Neural progenitor cell (in vitro differentiated cells): ENCODE results near the gene PRKX. TPM values are rescaled to one million over a fixed set of nuclear protein-coding genes. Genes with fewer than 3 reads are reported as not detected.

Source experiments
- DNase-seq: peaks from one replicate; pipeline ENCODE4 v3.0.0-alpha.2; 2016; ENCODE audit warnings: low spot score
- H2AFZ ChIP-seq: fragments of 200-600 bp; sonication (generic); replicated peaks from 2 replicates; pipeline ENCODE4 v1.6.1; 2016; ENCODE audit warnings: antibody characterized with exemption
- H3F3A ChIP-seq: fragments of 200-600 bp; sonication (generic); 2 replicates; pipeline ENCODE4 v1.6.1; 2016; ENCODE audit warnings: antibody characterized with exemption, low read depth
- H3K27ac ChIP-seq: fragments of 200-600 bp; sonication (generic); 2 replicates; pipeline ENCODE4 v1.5.1; 2016; ENCODE audit warnings: mild to moderate bottlenecking
- H3K27me3 ChIP-seq: fragments of 200-600 bp; sonication (generic); 2 replicates; pipeline ENCODE4 v1.6.1; 2016; ENCODE audit warnings: mild to moderate bottlenecking, moderate library complexity
- H3K36me3 ChIP-seq: fragments of 200-600 bp; sonication (generic); 2 replicates; pipeline ENCODE4 v1.5.1; 2016
- H3K4me1 ChIP-seq: fragments of 200-600 bp; sonication (generic); 2 replicates; pipeline ENCODE4 v1.6.1; 2016; ENCODE audit warnings: mixed run types
- H3K4me2 ChIP-seq: fragments of 200-600 bp; sonication (generic); 2 replicates; pipeline ENCODE4 v1.6.1; 2016
- H3K4me3 ChIP-seq: fragments of 200-600 bp; sonication (generic); 2 replicates; pipeline ENCODE4 v1.5.1; 2016
- H3K79me2 ChIP-seq: fragments of 200-600 bp; sonication (generic); 2 replicates; pipeline ENCODE4 v1.6.1; 2016; ENCODE audit warnings: low read depth
- H3K9ac ChIP-seq: fragments of 200-600 bp; sonication (generic); 2 replicates; pipeline ENCODE4 v1.6.1; 2016
- H3K9me3 ChIP-seq: fragments of 200-600 bp; sonication (generic); 2 replicates; pipeline ENCODE4 v1.5.1; 2016; ENCODE audit warnings: low read depth
- H4K20me1 ChIP-seq: fragments of 200-600 bp; sonication (generic); 2 replicates; pipeline ENCODE4 v1.6.1; 2016; ENCODE audit warnings: low read depth
- H3K27ac Mint-ChIP-seq: 3 replicates; pipeline ENCODE4 v1.8.0; 2021; ENCODE audit warnings: mixed read lengths
- H3K27me3 Mint-ChIP-seq: 2 replicates; pipeline ENCODE4 v1.8.0; 2022; ENCODE audit warnings: low read depth, mild to moderate bottlenecking, inconsistent platforms, moderate library complexity, mixed read lengths; ENCODE audit not compliant: insufficient read depth
- H3K36me3 Mint-ChIP-seq: 3 replicates; pipeline ENCODE4 v1.8.0; 2021; ENCODE audit warnings: mixed read lengths
- H3K4me1 Mint-ChIP-seq: 3 replicates; pipeline ENCODE4 v1.8.0; 2021; ENCODE audit warnings: mixed read lengths
- H3K4me3 Mint-ChIP-seq: 3 replicates; pipeline ENCODE4 v1.8.0; 2021; ENCODE audit warnings: mild to moderate bottlenecking, moderate library complexity, mixed read lengths
- H3K9me3 Mint-ChIP-seq: 3 replicates; pipeline ENCODE4 v1.8.0; 2020; ENCODE audit warnings: mixed read lengths
- CTCF ChIP-seq: fragments of 200-600 bp; sonication (generic); IDR thresholded peaks from 2 replicates; pipeline ENCODE4 v1.5.1; 2017; ENCODE audit warnings: antibody characterized with exemption, mild to moderate bottlenecking
- EZH2 ChIP-seq: fragments of 200-600 bp; sonication (generic); IDR thresholded peaks from 2 replicates; pipeline ENCODE4 v1.6.1; 2017; ENCODE audit warnings: antibody characterized with exemption, mild to moderate bottlenecking, moderate library complexity
- EZH2phosphoT487 ChIP-seq: fragments of 200-600 bp; sonication (generic); IDR thresholded peaks from 2 replicates; pipeline ENCODE4 v1.6.1; 2017; ENCODE audit warnings: antibody characterized with exemption
- total RNA-seq: library from RNA; depleted of rRNA; stranded (reverse); fragments of >200 nt; gene quantifications from 2 replicates; pipeline ENCODE4 v1.2.3, GENCODE V29; 2015; ENCODE audit warnings: low replicate concordance

PRKX gene
- total RNA-seq, 1 donor from 2014 or later = 14.6 TPM

- Histone ChIP-seq H3K27ac (no peak overlapping the region), H3F3A (no peaks in the 10 kb centered on the region), H3K9ac (no peak overlapping the region), H3K4me2 (peak overlapping the region; percentile 53), H3K9me3 (no peaks in the 10 kb centered on the region), H2AFZ (peak overlapping the region; percentile 81), H3K4me1 (no peaks in the 10 kb centered on the region), H3K4me3 (peak overlapping the region; percentile 19), H3K36me3 (no peaks in the 10 kb centered on the region), H4K20me1 (no peaks in the 10 kb centered on the region), H3K79me2 (no peaks in the 10 kb centered on the region), H3K27me3 (no peaks in the 10 kb centered on the region)
- H3K9me3 Mint-ChIP-seq = peaks cover 5% of the 10 kb centered on the region
- H3K36me3 Mint-ChIP-seq = peaks cover 2% of the 10 kb centered on the region
- TF ChIP-seq EZH2 = no peak
- TF ChIP-seq CTCF = no peak
- no peak for TF ChIP-seq EZH2phosphoT487
- peak overlapping the region; percentile 2 for H3K4me3 Mint-ChIP-seq
- peaks cover 3% of the 10 kb centered on the region for H3K27me3 Mint-ChIP-seq
- H3K27ac Mint-ChIP-seq = no peak overlapping the region
- peaks cover 5% of the 10 kb centered on the region for H3K4me1 Mint-ChIP-seq
- peak; percentile 53 for DNase-seq
Observed at GRCh38 chrX:3592184-3592583, 121.3 kb downstream of the PRKX start.

- no peak for DNase-seq
- Mint-ChIP-seq H3K36me3 (no peaks in the 10 kb centered on the region), H3K27me3 (no peaks in the 10 kb centered on the region), H3K4me3 (no peak overlapping the region), H3K27ac (no peak overlapping the region), H3K4me1 (peaks cover 5% of the 10 kb centered on the region), H3K9me3 (peaks cover 5% of the 10 kb centered on the region)
- no peaks in the 10 kb centered on the region for H3K9me3 ChIP-seq
- H3K9ac ChIP-seq = no peak overlapping the region
- H3K79me2 ChIP-seq = no peaks in the 10 kb centered on the region
- no peaks in the 10 kb centered on the region for H3K36me3 ChIP-seq
- H3F3A ChIP-seq = no peaks in the 10 kb centered on the region
- no peaks in the 10 kb centered on the region for H4K20me1 ChIP-seq
- no peak overlapping the region for H2AFZ ChIP-seq
- H3K27ac ChIP-seq = no peak overlapping the region
- H3K4me1 ChIP-seq = no peaks in the 10 kb centered on the region
- TF ChIP-seq CTCF (no peak), EZH2phosphoT487 (no peak), EZH2 (no peak)
- no peaks in the 10 kb centered on the region for H3K27me3 ChIP-seq
- H3K4me3 ChIP-seq = no peak overlapping the region
- H3K4me2 ChIP-seq = no peak overlapping the region
Observed at GRCh38 chrX:3589474-3589873, 124.0 kb downstream of the PRKX start.

GRCh38 chrX:3585719-3586118 lies 127.7 kb downstream of the PRKX start:
- no peak overlapping the region for H3K9ac ChIP-seq
- H3K27ac ChIP-seq = no peak overlapping the region
- no peaks in the 10 kb centered on the region for H3K27me3 ChIP-seq
- Mint-ChIP-seq H3K27me3 (peaks cover 4% of the 10 kb centered on the region), H3K4me1 (no peaks in the 10 kb centered on the region), H3K9me3 (peaks cover 1% of the 10 kb centered on the region), H3K36me3 (no peaks in the 10 kb centered on the region), H3K4me3 (no peak overlapping the region), H3K27ac (no peak overlapping the region)
- no peaks in the 10 kb centered on the region for H3F3A ChIP-seq
- H3K4me3 ChIP-seq = no peak overlapping the region
- DNase-seq = no peak
- H3K36me3 ChIP-seq = no peaks in the 10 kb centered on the region
- no peak for TF ChIP-seq EZH2phosphoT487
- TF ChIP-seq EZH2 = no peak
- no peaks in the 10 kb centered on the region for H3K79me2 ChIP-seq
- H2AFZ ChIP-seq = no peak overlapping the region
- H4K20me1 ChIP-seq = no peaks in the 10 kb centered on the region
- no peak overlapping the region for H3K4me2 ChIP-seq
- H3K4me1 ChIP-seq = no peaks in the 10 kb centered on the region
- H3K9me3 ChIP-seq = no peaks in the 10 kb centered on the region

GRCh38 chrX:3584415-3584996 lies 128.9 kb downstream of the PRKX start:
- peaks cover 4% of the 10 kb centered on the region for H3K27me3 Mint-ChIP-seq
- no peak overlapping the region for H3K27ac Mint-ChIP-seq
- no peaks in the 10 kb centered on the region for H3K4me1 ChIP-seq
- H3K79me2 ChIP-seq = no peaks in the 10 kb centered on the region
- H3K4me3 Mint-ChIP-seq = no peak overlapping the region
- no peaks in the 10 kb centered on the region for H3K4me1 Mint-ChIP-seq
- no peaks in the 10 kb centered on the region for H3K36me3 Mint-ChIP-seq
- H4K20me1 ChIP-seq = no peaks in the 10 kb centered on the region
- no peak overlapping the region for H3K9ac ChIP-seq
- no peak overlapping the region for H2AFZ ChIP-seq
- no peaks in the 10 kb centered on the region for H3K9me3 ChIP-seq
- H3K9me3 Mint-ChIP-seq = no peaks in the 10 kb centered on the region
- H3K36me3 ChIP-seq = no peaks in the 10 kb centered on the region
- no peaks in the 10 kb centered on the region for H3K27me3 ChIP-seq
- no peak for TF ChIP-seq CTCF
- no peak for TF ChIP-seq EZH2
- H3K4me3 ChIP-seq = no peak overlapping the region
- no peak overlapping the region for H3K27ac ChIP-seq
- no peaks in the 10 kb centered on the region for H3F3A ChIP-seq
- DNase-seq = no peak
- no peak overlapping the region for H3K4me2 ChIP-seq
